ENCODE data around the gene NCCRP1. TPM values are rescaled to one million over a fixed set of nuclear protein-coding genes. Genes with fewer than 3 reads are reported as not detected.
A peak's percentile ranks its signal among the peaks of the same experiment; 100 is the strongest.

NCCRP1 gene
- polyA plus RNA-seq, 1 donor from 2014 or later, result not detected

- Histone ChIP-seq H3K27me3 (ENCODE audit: insufficient read depth, low read depth, low read length) (peaks cover 29% of the 10 kb centered on the region), H3K79me2 (replicated peaks; ENCODE audit: insufficient read depth, low read length) (no peaks in the 10 kb centered on the region), H3K9me3 (ENCODE audit: low read length) (no peaks in the 10 kb centered on the region), H4K20me1 (ENCODE audit: insufficient read depth) (no peaks in the 10 kb centered on the region), H2AFZ (ENCODE audit: low read depth, low read length) (no peak overlapping the region), H3K4me2 (ENCODE audit: low read length) (no peak overlapping the region), H3K4me3 (ENCODE audit: low read length) (no peak overlapping the region), H3K9me2 (ENCODE audit: insufficient read depth, low read length) (no peaks in the 10 kb centered on the region), H3F3A (ENCODE audit: insufficient read depth, low read length, poor library complexity, severe bottlenecking) (no peaks in the 10 kb centered on the region), H3K36me3 (ENCODE audit: insufficient read depth, low read length) (no peaks in the 10 kb centered on the region), H3K9ac (ENCODE audit: low read length) (no peak overlapping the region), H3K27ac (ENCODE audit: low read length) (no peak overlapping the region)
- TF ChIP-seq TAF1 (IDR thresholded peaks at IDR 0.05; ENCODE audit: low read depth) (no peak), SMC3 (conservative IDR thresholded peaks at IDR 0.05; ENCODE audit: poor library complexity) (no peak), EP300 (conservative IDR thresholded peaks at IDR 0.05; ENCODE audit: poor library complexity, severe bottlenecking) (no peak), EZH2 (IDR thresholded peaks at IDR 0.05; ENCODE audit: borderline replicate concordance, insufficient read depth, low read length, poor library complexity, severe bottlenecking) (peak; percentile 54), POLR2AphosphoS5 (IDR thresholded peaks at IDR 0.05) (no peak), CTCF (IDR thresholded peaks at IDR 0.05; ENCODE audit: poor library complexity, severe bottlenecking) (no peak), MXI1 (conservative IDR thresholded peaks at IDR 0.05; ENCODE audit: poor library complexity, severe bottlenecking) (no peak)
Observed at GRCh38 chr19:39247701-39248664, 51.2 kb downstream of the NCCRP1 start.

- no peaks in the 10 kb centered on the region for H4K20me1 ChIP-seq (ENCODE audit: insufficient read depth)
- H3K27ac ChIP-seq (ENCODE audit: low read length), result no peak within 1 kb of the TSS
- peaks cover 29% of the 10 kb centered on the region for H3K27me3 ChIP-seq (ENCODE audit: insufficient read depth, low read depth, low read length)
- no peaks in the 10 kb centered on the region for H3K9me3 ChIP-seq (ENCODE audit: low read length)
- H3K4me2 ChIP-seq (ENCODE audit: low read length), result no peak within 1 kb of the TSS
- no peak within 1 kb of the TSS for H3K9ac ChIP-seq (ENCODE audit: low read length)
- no peak within 1 kb of the TSS for H2AFZ ChIP-seq (ENCODE audit: low read depth, low read length)
- no peaks in the 10 kb centered on the region for H3K79me2 ChIP-seq (replicated peaks; ENCODE audit: insufficient read depth, low read length)
- TF ChIP-seq SMC3 (conservative IDR thresholded peaks at IDR 0.05; ENCODE audit: poor library complexity) (no peak), EZH2 (IDR thresholded peaks at IDR 0.05; ENCODE audit: borderline replicate concordance, insufficient read depth, low read length, poor library complexity, severe bottlenecking) (no peak), RAD21 (conservative IDR thresholded peaks at IDR 0.05) (no peak), POLR2AphosphoS5 (IDR thresholded peaks at IDR 0.05) (no peak), EP300 (conservative IDR thresholded peaks at IDR 0.05; ENCODE audit: poor library complexity, severe bottlenecking) (no peak), TAF1 (IDR thresholded peaks at IDR 0.05; ENCODE audit: low read depth) (no peak)
- H3K36me3 ChIP-seq (ENCODE audit: insufficient read depth, low read length), result no peaks in the 10 kb centered on the region
- H3K9me2 ChIP-seq (ENCODE audit: insufficient read depth, low read length), result no peaks in the 10 kb centered on the region
- H3K4me3 ChIP-seq (ENCODE audit: low read length), result no peak within 1 kb of the TSS
- H3F3A ChIP-seq (ENCODE audit: insufficient read depth, low read length, poor library complexity, severe bottlenecking), result no peaks in the 10 kb centered on the region
Observed at GRCh38 chr19:39248806-39249205, 52.0 kb downstream of the NCCRP1 start, which contains the start of gene IFNL4. IFNL4 (minus strand) TSS chr19:39248856.

GRCh38 chr19:39251081-39251480, 54.3 kb downstream of the NCCRP1 start:
- Histone ChIP-seq H3K79me2 (replicated peaks; ENCODE audit: insufficient read depth, low read length) (no peaks in the 10 kb centered on the region), H3K27ac (ENCODE audit: low read length) (no peak overlapping the region), H3K4me2 (ENCODE audit: low read length) (no peak overlapping the region), H3K9ac (ENCODE audit: low read length) (no peak overlapping the region), H4K20me1 (ENCODE audit: insufficient read depth) (no peaks in the 10 kb centered on the region), H3K9me3 (ENCODE audit: low read length) (no peaks in the 10 kb centered on the region), H3K27me3 (ENCODE audit: insufficient read depth, low read depth, low read length) (peaks cover 29% of the 10 kb centered on the region), H3F3A (ENCODE audit: insufficient read depth, low read length, poor library complexity, severe bottlenecking) (no peaks in the 10 kb centered on the region), H3K4me3 (ENCODE audit: low read length) (no peak overlapping the region), H3K36me3 (ENCODE audit: insufficient read depth, low read length) (no peaks in the 10 kb centered on the region), H2AFZ (ENCODE audit: low read depth, low read length) (no peak overlapping the region), H3K9me2 (ENCODE audit: insufficient read depth, low read length) (no peaks in the 10 kb centered on the region)
- no peak for TF ChIP-seq MXI1 (conservative IDR thresholded peaks at IDR 0.05; ENCODE audit: poor library complexity, severe bottlenecking)
- TF ChIP-seq TAF1 (IDR thresholded peaks at IDR 0.05; ENCODE audit: low read depth), result no peak
- no peak for TF ChIP-seq POLR2AphosphoS5 (IDR thresholded peaks at IDR 0.05)
- no peak for TF ChIP-seq CTCF (IDR thresholded peaks at IDR 0.05; ENCODE audit: poor library complexity, severe bottlenecking)
- no peak for TF ChIP-seq EP300 (conservative IDR thresholded peaks at IDR 0.05; ENCODE audit: poor library complexity, severe bottlenecking)
- no peak for TF ChIP-seq SMC3 (conservative IDR thresholded peaks at IDR 0.05; ENCODE audit: poor library complexity)
- no peak for TF ChIP-seq RAD21 (conservative IDR thresholded peaks at IDR 0.05)
- TF ChIP-seq REST (IDR thresholded peaks at IDR 0.05; ENCODE audit: borderline replicate concordance), result no peak
- TF ChIP-seq EZH2 (IDR thresholded peaks at IDR 0.05; ENCODE audit: borderline replicate concordance, insufficient read depth, low read length, poor library complexity, severe bottlenecking), result no peak
